ENCODE data around the gene PKHD1.

The PKHD1 gene

GRCh38 chr6:51775942-51776860, 311.2 kb downstream of the PKHD1 start:
- no peak for DNase-seq

- no peak for DNase-seq
Measured at GRCh38 chr6:51768087-51768486, 319.3 kb downstream of the PKHD1 start.

GRCh38 chr6:51765230-51765629, 322.2 kb downstream of the PKHD1 start:
- no peak for DNase-seq

- DNase-seq, result no peak
Measured at GRCh38 chr6:51753635-51754034, 333.8 kb downstream of the PKHD1 start.

GRCh38 chr6:51743999-51744398, 343.4 kb downstream of the PKHD1 start:
- DNase-seq, result no peak

GRCh38 chr6:51740658-51741057, 346.8 kb downstream of the PKHD1 start:
- no peak for DNase-seq

GRCh38 chr6:51738614-51739013, 348.8 kb downstream of the PKHD1 start:
- DNase-seq, result no peak

- no peak for DNase-seq
Measured at GRCh38 chr6:51737580-51738360, 349.6 kb downstream of the PKHD1 start.

- no peak for DNase-seq
Measured at GRCh38 chr6:51725155-51725554, 362.3 kb downstream of the PKHD1 start.

- no peak for DNase-seq
Measured at GRCh38 chr6:51720327-51720726, 367.1 kb downstream of the PKHD1 start.

GRCh38 chr6:51719297-51719696, 368.1 kb downstream of the PKHD1 start:
- DNase-seq, result no peak

- no peak for DNase-seq
Measured at GRCh38 chr6:51718533-51718932, 368.9 kb downstream of the PKHD1 start.

- no peak for DNase-seq
Measured at GRCh38 chr6:51717477-51717876, 369.9 kb downstream of the PKHD1 start.

GRCh38 chr6:51711876-51712275, 375.5 kb downstream of the PKHD1 start:
- DNase-seq, result no peak

- no peak for DNase-seq
Measured at GRCh38 chr6:51706086-51706485, 381.3 kb downstream of the PKHD1 start.

GRCh38 chr6:51704932-51705540, 382.4 kb downstream of the PKHD1 start:
- no peak for DNase-seq

GRCh38 chr6:51702851-51703250, 384.6 kb downstream of the PKHD1 start:
- DNase-seq, result no peak

- DNase-seq, result no peak
Measured at GRCh38 chr6:51684603-51685002, 402.8 kb downstream of the PKHD1 start.

GRCh38 chr6:51684038-51684437, 403.4 kb downstream of the PKHD1 start:
- DNase-seq, result no peak

GRCh38 chr6:51678905-51679620, 408.4 kb downstream of the PKHD1 start:
- no peak for DNase-seq

GRCh38 chr6:51678274-51678673, 409.1 kb downstream of the PKHD1 start:
- no peak for DNase-seq

GRCh38 chr6:51675922-51676275, 411.5 kb downstream of the PKHD1 start:
- no peak for DNase-seq

All from SIG-M5 (cell line).